ENCODE data around the gene ZDBF2.

- TF ChIP-seq CTCF (IDR thresholded peaks at IDR 0.05) (no peak), POLR2A (IDR thresholded peaks at IDR 0.05) (no peak)
These were observed 17.7 kb upstream of the ZDBF2 start for GRCh38 chr2:206256706-206257205.

All from body of pancreas (tissue), 4 donors.